ENCODE measurements around the gene TMPRSS15.

GRCh38 chr21:18265944-18266343 lies 137.6 kb downstream of the TMPRSS15 start:
- TF ChIP-seq CTCF (IDR thresholded peaks at IDR 0.05 in 4 of 5, conservative IDR thresholded peaks at IDR 0.05 in 1 of 5): no peak
- no peak for TF ChIP-seq POLR2A (IDR thresholded peaks at IDR 0.05)

Measured in gastrocnemius medialis (tissue), 4 donors.